K562 (cell line): ENCODE measurements around the gene NIPSNAP2. TPM values are rescaled to one million over a fixed set of nuclear protein-coding genes. Genes with fewer than 3 reads are reported as not detected.

Experiments
- ARID1B ChIP-seq: fragments of 450-650 bp; IDR thresholded peaks from 2 replicates; pipeline ENCODE4 v1.6.1; 2016; ENCODE audit warnings: antibody characterized with exemption, mild to moderate bottlenecking, inconsistent platforms
- ATF1 ChIP-seq, 2 experiments: fragments of 450-650 bp in 1 of 2; IDR thresholded peaks; 2 replicates each; pipeline ENCODE4 v1.6.1; 2016; ENCODE audit warnings: missing compliant biosample characterization in 1 of 2, missing genetic modification characterization in 1 of 2
- BHLHE40 ChIP-seq: IDR thresholded peaks from 2 replicates; pipeline ENCODE4 v1.6.1; 2011; ENCODE audit warnings: low read length, improper control_type of control experiment
- CBX1 ChIP-seq: sonication (generic); IDR thresholded peaks from 2 replicates; pipeline ENCODE4 v1.6.1; 2016; ENCODE audit warnings: antibody characterized with exemption, low read depth, mild to moderate bottlenecking
- CHCHD3 ChIP-seq: fragments of 250-450 bp; sonication (Bioruptor Pico); IDR thresholded peaks from 2 replicates; pipeline ENCODE4 v2.1.2; 2022; ENCODE audit warnings: mild to moderate bottlenecking
- HDAC3 ChIP-seq: fragments of 450-650 bp; IDR thresholded peaks from 2 replicates; pipeline ENCODE4 v1.6.1; 2018; ENCODE audit warnings: borderline replicate concordance, mild to moderate bottlenecking, moderate library complexity; ENCODE audit not compliant: partially characterized antibody
- HMGN3 ChIP-seq: IDR thresholded peaks from 2 replicates; pipeline ENCODE4 v1.6.1; 2011; ENCODE audit warnings: borderline replicate concordance, low read depth, mild to moderate bottlenecking, mixed read lengths, low read length; ENCODE audit not compliant: insufficient read length; ENCODE audit errors: extremely low read depth
- MECOM ChIP-seq: fragments of 250-450 bp; sonication (Bioruptor Pico); IDR thresholded peaks from 2 replicates; pipeline ENCODE4 v1.8.0; 2022; ENCODE audit warnings: inconsistent platforms
- MGA ChIP-seq: fragments of 450-650 bp; IDR thresholded peaks from 2 replicates; pipeline ENCODE4 v1.6.1; 2016; ENCODE audit warnings: mild to moderate bottlenecking, moderate library complexity
- NFYB ChIP-seq: IDR thresholded peaks from 2 replicates; pipeline ENCODE4 v1.6.1; 2011; ENCODE audit warnings: mild to moderate bottlenecking, moderate library complexity; ENCODE audit not compliant: insufficient read length; ENCODE audit errors: extremely low read depth
- SMARCC2 ChIP-seq: fragments of 450-650 bp; IDR thresholded peaks from 2 replicates; pipeline ENCODE4 v1.6.1; 2017; ENCODE audit warnings: antibody characterized with exemption, moderate library complexity, mild to moderate bottlenecking, low read depth
- polyA plus RNA-seq, 8 experiments: library from polyadenylated mRNA; depleted of rRNA in 4 of 8; stranded (reverse) in 5 of 8; unstranded in 3 of 8; fragments of >200 nt; fragmentation: Nextera tagmentation in 2 of 8; fragmentation: Illumina TruSeq in 1 of 8; extraction: Ambion mirVana in 2 of 8; extraction: Trizol in 1 of 8; gene quantifications; 2 replicates each; pipeline versions ENCODE4 v1.2.1 to v1.2.3, GENCODE V29; 2011 to 2014; ENCODE audit warnings: inconsistent platforms in 1 of 8, missing spikeins in 1 of 8
- total RNA-seq, 7 experiments: library from RNA; depleted of rRNA in 6 of 7; stranded (reverse); fragments of >200 nt in 6 of 7; fragmentation: Illumina TruSeq in 2 of 7; extraction: Trizol in 2 of 7; gene quantifications; 2 replicates each; pipeline versions ENCODE4 v1.2.1 to v1.2.3, GENCODE V29; 2011 to 2021; ENCODE audit warnings: low replicate concordance in 1 of 7
- TF ChIP-seq, protein P1 (sequence below): fragments of 250-450 bp; sonication (Bioruptor Pico); IDR thresholded peaks from 2 replicates; pipeline ENCODE4 v1.4.0; 2020; ENCODE audit warnings: mild to moderate bottlenecking
- TF ChIP-seq, protein P2 (sequence below): sonication (generic); formaldehyde crosslinking; IDR thresholded peaks from 2 replicates; pipeline ENCODE4 v1.8.0; 2022; ENCODE audit warnings: mild to moderate bottlenecking, missing genetic modification reagents

NIPSNAP2 gene
- total and polyA plus RNA-seq, 9 of the 15 experiments (the other 6 are each of a cell fraction or from before 2014, with no cell fraction given): 24.9 to 107 (median 53.0) TPM

- TF ChIP-seq CHCHD3 (CRISPR knock-in tag) (no peak), ATF1 (CRISPR knock-in tag; IDR thresholded peaks at IDR 0.05) (peak; percentile 96), ATF1 (tag; IDR thresholded peaks at IDR 0.05) (peak; percentile 98), HMGN3 (peak; percentile 27), BHLHE40 (peak; percentile 53; the same call in 1 of the 2 replicates), HDAC3 (peak; percentile 43), MGA (peak; percentile 91), ARID1B (peak; percentile 34; the same call in 1 of the 2 replicates), SMARCC2 (no peak), CBX1 (peak; percentile 91), NFYB (peak; percentile 22), MECOM (no peak)
- TF ChIP-seq, protein P1, sequence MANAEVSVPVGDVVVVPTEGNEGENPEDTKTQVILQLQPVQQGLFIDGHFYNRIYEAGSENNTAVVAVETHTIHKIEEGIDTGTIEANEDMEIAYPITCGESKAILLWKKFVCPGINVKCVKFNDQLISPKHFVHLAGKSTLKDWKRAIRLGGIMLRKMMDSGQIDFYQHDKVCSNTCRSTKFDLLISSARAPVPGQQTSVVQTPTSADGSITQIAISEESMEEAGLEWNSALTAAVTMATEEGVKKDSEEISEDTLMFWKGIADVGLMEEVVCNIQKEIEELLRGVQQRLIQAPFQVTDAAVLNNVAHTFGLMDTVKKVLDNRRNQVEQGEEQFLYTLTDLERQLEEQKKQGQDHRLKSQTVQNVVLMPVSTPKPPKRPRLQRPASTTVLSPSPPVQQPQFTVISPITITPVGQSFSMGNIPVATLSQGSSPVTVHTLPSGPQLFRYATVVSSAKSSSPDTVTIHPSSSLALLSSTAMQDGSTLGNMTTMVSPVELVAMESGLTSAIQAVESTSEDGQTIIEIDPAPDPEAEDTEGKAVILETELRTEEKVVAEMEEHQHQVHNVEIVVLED: peak; percentile 93
- TF ChIP-seq, protein P2, sequence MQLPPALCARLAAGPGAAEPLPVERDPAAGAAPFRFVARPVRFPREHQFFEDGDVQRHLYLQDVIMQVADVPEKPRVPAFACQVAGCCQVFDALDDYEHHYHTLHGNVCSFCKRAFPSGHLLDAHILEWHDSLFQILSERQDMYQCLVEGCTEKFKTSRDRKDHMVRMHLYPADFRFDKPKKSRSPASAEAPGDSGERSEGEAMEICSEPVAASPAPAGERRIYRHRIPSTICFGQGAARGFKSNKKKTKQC (CRISPR knock-in tag): peak; percentile 72; the same call in 1 of the 2 replicates
Measured at GRCh38 chr7:55951637-55952351, 12.6 kb upstream of the NIPSNAP2 start, which contains the start of gene MRPS17 (continued).
